ENCODE measurements around the gene UQCRQ. TPM values are rescaled to one million over a fixed set of nuclear protein-coding genes. Genes with fewer than 3 reads are reported as not detected.

Gene UQCRQ
- total and polyA plus RNA-seq, 2 donors (not counting 1 experiment from before 2014, with no cell fraction given): 71.1 to 90.0 TPM

- no peak overlapping the region for H3K4me3 Mint-ChIP-seq
- no peak for DNase-seq
- Histone ChIP-seq H3K4me3 (ENCODE audit: control extremely low read depth in 1 of 5, extremely low read depth in 1 of 5, insufficient read depth in 1 of 5, low read depth in 2 of 5, low read length in 4 of 5) (no peak overlapping the region), H3K9ac (ENCODE audit: low read length) (no peak overlapping the region), H3K4me2 (replicated peaks; ENCODE audit: low read depth, low read length, poor library complexity, severe bottlenecking) (no peak overlapping the region), H3K27me3 (replicated peaks in 1 of 4; ENCODE audit: control extremely low read depth in 1 of 4, control insufficient read depth in 3 of 4, insufficient read depth in 4 of 4, low read length in 3 of 4) (no peaks in the 10 kb centered on the region), H3K36me3 (replicated peaks in 1 of 2; ENCODE audit: control extremely low read depth in 1 of 2, control insufficient read depth in 1 of 2, extremely low read depth in 1 of 2, insufficient read depth in 2 of 2, low read length in 1 of 2) (peaks cover 11 to 55% of the 10 kb centered on the region in 2 experiments), H4K20me1 (ENCODE audit: control insufficient read depth, insufficient read depth, low read length, poor library complexity, severe bottlenecking) (no peaks in the 10 kb centered on the region), H2AFZ (ENCODE audit: insufficient read depth, low read depth, low read length, poor library complexity, severe bottlenecking) (no peak overlapping the region), H3K27ac (ENCODE audit: low read length in 2 of 2) (no peak overlapping the region), H3K9me3 (ENCODE audit: control extremely low read depth in 1 of 3, control insufficient read depth in 2 of 3, insufficient read depth in 1 of 3, low read length in 2 of 3) (no peaks in the 10 kb centered on the region), H3K79me2 (ENCODE audit: control insufficient read depth, insufficient read depth, low read length) (no peaks in the 10 kb centered on the region), H3K4me1 (ENCODE audit: control insufficient read depth in 2 of 2, insufficient read depth in 2 of 2, low read length in 2 of 2) (no peaks in the 10 kb centered on the region)
- H3K27ac Mint-ChIP-seq: no peak overlapping the region
- POLR2A ChIA-PET: interaction anchor here (1.3 kb wide), 1 partner anchor 11 kb away, joined by 3 read pairs; the partner anchor contains the start of genes GDF9 and UQCRQ
- H3K4me1 Mint-ChIP-seq: no peaks in the 10 kb centered on the region
- H3K9me3 Mint-ChIP-seq (ENCODE audit: insufficient read depth): no peaks in the 10 kb centered on the region
- TF ChIP-seq EZH2 (IDR thresholded peaks at IDR 0.05; ENCODE audit: borderline replicate concordance, insufficient read depth, low read depth, low read length, poor library complexity, severe bottlenecking) (no peak), CTCF (IDR thresholded peaks at IDR 0.05) (no peak)
- H3K27me3 Mint-ChIP-seq: no peaks in the 10 kb centered on the region
- intact Hi-C loops (cut with micrococcal nuclease): no loop called here
- no CpG with 5 or more reads among the region's 2 CpGs for WGBS (ENCODE audit: insufficient coverage)
- CTCF ChIA-PET: interaction anchor here (1.5 kb wide), 1 partner anchor 10 kb away, joined by 5 read pairs; no protein-coding TSS in a partner anchor
- ATAC-seq (ENCODE audit: low read depth): no peak
Observed at GRCh38 chr5:132877466-132877865, 11.0 kb downstream of the UQCRQ start.

GRCh38 chr5:132877938-132878337, 11.5 kb downstream of the UQCRQ start:
- no peak for DNase-seq
- Histone ChIP-seq H3K9ac (ENCODE audit: low read length) (no peak overlapping the region), H3K4me3 (ENCODE audit: control extremely low read depth in 1 of 5, extremely low read depth in 1 of 5, insufficient read depth in 1 of 5, low read depth in 2 of 5, low read length in 4 of 5) (no peak overlapping the region), H3K9me3 (ENCODE audit: control extremely low read depth in 1 of 3, control insufficient read depth in 2 of 3, insufficient read depth in 1 of 3, low read length in 2 of 3) (no peaks in the 10 kb centered on the region), H3K4me1 (ENCODE audit: control insufficient read depth in 2 of 2, insufficient read depth in 2 of 2, low read length in 2 of 2) (no peaks in the 10 kb centered on the region), H3K79me2 (ENCODE audit: control insufficient read depth, insufficient read depth, low read length) (no peaks in the 10 kb centered on the region), H2AFZ (ENCODE audit: insufficient read depth, low read depth, low read length, poor library complexity, severe bottlenecking) (no peak overlapping the region), H3K4me2 (replicated peaks; ENCODE audit: low read depth, low read length, poor library complexity, severe bottlenecking) (no peak overlapping the region), H3K36me3 (replicated peaks in 1 of 2; ENCODE audit: control extremely low read depth in 1 of 2, control insufficient read depth in 1 of 2, extremely low read depth in 1 of 2, insufficient read depth in 2 of 2, low read length in 1 of 2) (peaks cover 11 to 55% of the 10 kb centered on the region in 2 experiments), H3K27ac (ENCODE audit: low read length in 2 of 2) (no peak overlapping the region), H4K20me1 (ENCODE audit: control insufficient read depth, insufficient read depth, low read length, poor library complexity, severe bottlenecking) (no peaks in the 10 kb centered on the region), H3K27me3 (replicated peaks in 1 of 4; ENCODE audit: control extremely low read depth in 1 of 4, control insufficient read depth in 3 of 4, insufficient read depth in 4 of 4, low read length in 3 of 4) (no peaks in the 10 kb centered on the region)
- intact Hi-C loops (cut with micrococcal nuclease): no loop called here
- Mint-ChIP-seq H3K27me3 (no peaks in the 10 kb centered on the region), H3K4me3 (no peak overlapping the region), H3K4me1 (no peaks in the 10 kb centered on the region), H3K27ac (no peak overlapping the region), H3K9me3 (ENCODE audit: insufficient read depth) (no peaks in the 10 kb centered on the region)
- WGBS (ENCODE audit: insufficient coverage): no CpG with 5 or more reads among the region's 3 CpGs
- ATAC-seq (ENCODE audit: low read depth): no peak
- ChIA-PET CTCF (no interaction called here), POLR2A (no interaction called here)
- TF ChIP-seq CTCF (IDR thresholded peaks at IDR 0.05): no peak
- no peak for TF ChIP-seq EZH2 (IDR thresholded peaks at IDR 0.05; ENCODE audit: borderline replicate concordance, insufficient read depth, low read depth, low read length, poor library complexity, severe bottlenecking)
